ENCODE data around the gene MPHOSPH9. TPM values are rescaled to one million over a fixed set of nuclear protein-coding genes. Genes with fewer than 3 reads are reported as not detected.
"Not testable (repeated sequence)": the region's sequence is repeated elsewhere in the genome, so short reads cannot be mapped to it uniquely, and the experiment has no call there.

MPHOSPH9 gene
- total RNA-seq, 4 donors from 2014 or later: 11.5 to 26.8 (median 14.7) TPM

GRCh38 chr12:123250471-123251383 lies 17.8 kb upstream of the MPHOSPH9 start:
- no peak for TF ChIP-seq CTCF (IDR thresholded peaks at IDR 0.05)
- no peak for TF ChIP-seq POLR2AphosphoS5 (IDR thresholded peaks at IDR 0.05)
- TF ChIP-seq EP300 (IDR thresholded peaks at IDR 0.05): no peak
- no peak for TF ChIP-seq POLR2A (IDR thresholded peaks at IDR 0.05)
- no peak for ATAC-seq
- 75 to 92% methylated on average over 7 to 8 of the region's 13 CpGs for WGBS, 2 donors (ENCODE audit: low coverage in 1 of 2)
- no peaks in the 10 kb centered on the region for H3K27me3 ChIP-seq
- no peaks in the 10 kb centered on the region for H3K9me3 ChIP-seq
- peaks cover 0 to 44% (median 12%) of the 10 kb centered on the region in 3 donors for H3K4me1 ChIP-seq
- no peak overlapping the region for H3K4me3 ChIP-seq
- H3K36me3 ChIP-seq: peaks cover 0 to 35% of the 10 kb centered on the region in 2 donors
- H3K27ac ChIP-seq: peak overlapping the region in 1 of 4 donors; percentile 33

- not testable (repeated sequence) for H3K4me3 ChIP-seq, H3K27me3 ChIP-seq, H3K9me3 ChIP-seq, ATAC-seq, H3K27ac ChIP-seq
- H3K4me1 ChIP-seq: peaks cover 0 to 43% (median 12%) of the 10 kb centered on the region in 3 donors
- peaks cover 0 to 19% of the 10 kb centered on the region in 2 donors for H3K36me3 ChIP-seq
- 78 to 80% methylated on average over 1 of the region's 26 CpGs for WGBS, 2 donors (ENCODE audit: low coverage in 1 of 2)
Measured at GRCh38 chr12:123248996-123249741, 16.2 kb upstream of the MPHOSPH9 start.

GRCh38 chr12:123248129-123248528 lies 15.2 kb upstream of the MPHOSPH9 start:
- Histone ChIP-seq H3K4me1 (peaks cover 0 to 43% (median 12%) of the 10 kb centered on the region in 3 donors), H3K36me3 (peaks cover 0 to 12% of the 10 kb centered on the region in 2 donors)
- H3K27me3 ChIP-seq, H3K4me3 ChIP-seq, H3K27ac ChIP-seq, ATAC-seq, H3K9me3 ChIP-seq: not testable (repeated sequence)
- 86 to 89% methylated on average over 1 to 2 of the region's 2 CpGs for WGBS, 2 donors (ENCODE audit: low coverage in 1 of 2)

- WGBS, 2 donors (ENCODE audit: low coverage in 1 of 2): 88 to 96% methylated on average over 3 of the region's 3 CpGs
- TF ChIP-seq POLR2A (IDR thresholded peaks at IDR 0.05) (no peak), POLR2AphosphoS5 (IDR thresholded peaks at IDR 0.05) (no peak), CTCF (IDR thresholded peaks at IDR 0.05) (no peak)
- peaks cover 3 to 39% (median 12%) of the 10 kb centered on the region in 3 donors for H3K4me1 ChIP-seq
- no peaks in the 10 kb centered on the region for H3K9me3 ChIP-seq
- no peak overlapping the region for H3K4me3 ChIP-seq
- ATAC-seq: no peak
- H3K27ac ChIP-seq: no peak overlapping the region
- H3K36me3 ChIP-seq: peaks cover 0 to 19% of the 10 kb centered on the region in 2 donors
- no peaks in the 10 kb centered on the region for H3K27me3 ChIP-seq
Measured at GRCh38 chr12:123245678-123246077, 12.7 kb upstream of the MPHOSPH9 start.

- no peak overlapping the region for H3K4me3 ChIP-seq
- no peaks in the 10 kb centered on the region for H3K27me3 ChIP-seq
- peaks cover 3 to 33% (median 10%) of the 10 kb centered on the region in 3 donors for H3K4me1 ChIP-seq
- peaks cover 0 to 26% of the 10 kb centered on the region in 2 donors for H3K36me3 ChIP-seq
- peak overlapping the region in 1 of 4 donors; percentile 50 for H3K27ac ChIP-seq
- 61 to 78% methylated on average over 3 to 6 of the region's 7 CpGs for WGBS, 2 donors (ENCODE audit: low coverage in 1 of 2)
- no peak for ATAC-seq
- TF ChIP-seq POLR2AphosphoS5 (IDR thresholded peaks at IDR 0.05) (no peak), CTCF (IDR thresholded peaks at IDR 0.05) (no peak), POLR2A (IDR thresholded peaks at IDR 0.05) (no peak), EP300 (IDR thresholded peaks at IDR 0.05) (no peak)
- H3K9me3 ChIP-seq: no peaks in the 10 kb centered on the region
Measured at GRCh38 chr12:123243671-123244262, 10.8 kb upstream of the MPHOSPH9 start.

Measured in gastroesophageal sphincter (tissue), 4 donors.